Activated T-cell treated with anti-CD3 and anti-CD28 coated beads for 1 hour (primary cell): ENCODE results near the gene DRD4.

Experiments used
- DNase-seq: peaks from one replicate; pipeline ENCODE4 v3.0.0-alpha.2; 2020; ENCODE audit warnings: low read depth

Gene DRD4

GRCh38 chr11:636511-637332, at the start of gene DRD4:
Gene DRD4 (plus strand): TSS chr11:637269. CDS start chr11:637305, 36 bp downstream.
- no peak for DNase-seq

DNA sequence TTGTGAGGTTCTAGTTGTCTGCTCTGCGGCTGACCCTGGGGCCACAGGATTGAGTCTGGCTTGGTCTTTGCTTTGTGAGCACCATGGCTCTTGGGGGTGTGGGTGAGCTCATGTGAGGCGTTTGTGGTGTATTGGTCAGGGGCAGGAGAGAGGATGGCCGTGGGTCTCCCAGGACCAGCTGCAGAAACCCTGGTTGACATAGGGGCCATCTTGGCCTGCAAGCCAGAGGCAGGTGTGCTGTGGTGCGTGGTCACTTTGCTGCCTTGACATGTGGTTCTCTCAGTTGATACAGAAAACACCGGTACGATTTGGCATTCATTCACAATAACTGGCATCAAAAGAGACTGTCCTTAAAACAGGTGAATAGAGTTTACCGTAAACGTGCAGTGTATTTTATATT, 49.5 kb upstream of the DRD4 start:
- no peak for DNase-seq

- DNase-seq, result peak; percentile 45
Measured at GRCh38 chr11:587978-588380, 49.1 kb upstream of the DRD4 start.

GRCh38 chr11:589798-590197, 47.3 kb upstream of the DRD4 start:
- DNase-seq, result no peak

- no peak for DNase-seq
Measured at GRCh38 chr11:590997-591396, 46.1 kb upstream of the DRD4 start.

DNA sequence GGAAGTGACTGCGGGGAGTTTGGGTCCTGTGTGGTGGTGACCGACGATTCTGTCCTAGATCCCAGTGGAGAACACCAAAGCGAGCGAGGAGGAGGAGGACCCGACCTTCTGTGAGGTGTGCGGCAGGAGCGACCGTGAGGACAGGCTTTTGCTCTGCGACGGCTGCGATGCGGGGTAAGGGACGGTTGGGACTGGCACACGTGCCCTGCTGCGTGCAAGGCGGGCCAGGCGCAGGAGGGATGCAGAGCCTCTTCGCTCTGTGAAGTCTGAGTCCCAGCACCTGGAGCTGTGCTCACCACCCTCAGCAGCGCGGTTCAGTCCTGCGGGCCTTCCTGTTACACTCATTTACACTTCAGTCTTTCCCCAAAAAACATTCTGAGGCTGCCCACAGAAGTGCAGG, 44.6 kb upstream of the DRD4 start:
- DNase-seq, result no peak

DNA sequence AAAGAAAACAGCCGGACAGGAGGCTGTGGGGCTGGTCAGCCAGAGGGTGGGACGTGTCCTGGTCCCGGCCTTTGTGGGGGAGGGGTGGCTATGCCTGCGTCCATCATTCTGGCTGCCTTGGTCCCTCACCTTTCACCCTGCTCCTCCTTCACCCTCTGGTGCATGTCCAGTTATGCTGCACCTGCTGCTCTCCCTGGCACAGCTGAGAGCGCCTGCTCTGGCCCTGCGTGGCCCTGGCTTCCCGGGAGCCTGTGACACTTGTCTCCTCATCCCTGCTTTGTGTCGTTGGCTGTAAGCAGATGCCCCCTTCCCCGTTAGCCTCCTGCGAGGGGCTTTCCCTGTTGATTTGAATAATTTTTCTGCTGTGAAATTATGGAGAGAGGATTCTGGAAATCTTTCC, 44.2 kb upstream of the DRD4 start:
- DNase-seq, result no peak

DNA sequence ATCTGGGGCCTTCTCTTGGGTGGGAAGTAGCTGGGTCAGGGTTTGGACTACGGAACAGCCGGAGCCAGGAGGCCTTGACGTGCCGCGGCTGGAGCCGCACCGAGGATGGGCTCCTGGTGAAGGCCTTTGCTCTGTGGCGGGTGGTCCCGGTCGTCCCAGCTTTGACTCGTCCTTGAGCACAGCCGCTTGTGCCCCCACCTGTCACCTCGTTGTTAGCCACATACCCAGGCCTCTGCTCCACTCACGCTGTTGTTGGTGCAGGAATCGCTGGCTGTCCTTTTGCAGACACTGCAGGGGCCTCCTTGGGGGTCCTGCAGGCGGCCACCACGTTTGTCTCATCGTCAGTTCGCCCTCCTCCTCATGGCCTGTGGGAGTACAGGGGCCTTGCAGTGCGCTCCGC, 43.7 kb upstream of the DRD4 start:
- no peak for DNase-seq

GRCh38 chr11:595400-595799, 41.7 kb upstream of the DRD4 start:
- DNase-seq, result no peak

DNA sequence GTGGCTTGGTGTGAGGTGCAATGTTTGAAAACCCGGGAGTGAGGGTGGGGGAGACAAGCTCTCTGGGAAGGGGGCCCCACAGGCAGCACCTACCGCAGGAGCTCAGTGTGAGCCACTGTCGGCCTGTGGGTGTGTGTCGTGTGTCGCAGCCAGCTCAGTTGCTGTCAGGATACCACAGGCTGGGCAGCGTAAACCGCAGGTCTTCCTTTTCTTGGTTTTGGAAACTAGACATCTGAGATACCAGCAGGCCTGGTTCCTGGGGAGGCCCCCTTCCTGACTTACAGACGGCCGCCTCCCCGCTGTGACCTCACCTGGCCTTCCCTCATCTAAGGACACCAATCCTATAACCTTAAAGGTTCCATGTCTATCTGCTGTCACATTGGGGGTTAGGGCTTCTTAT, 40.7 kb upstream of the DRD4 start:
- DNase-seq, result no peak

DNA sequence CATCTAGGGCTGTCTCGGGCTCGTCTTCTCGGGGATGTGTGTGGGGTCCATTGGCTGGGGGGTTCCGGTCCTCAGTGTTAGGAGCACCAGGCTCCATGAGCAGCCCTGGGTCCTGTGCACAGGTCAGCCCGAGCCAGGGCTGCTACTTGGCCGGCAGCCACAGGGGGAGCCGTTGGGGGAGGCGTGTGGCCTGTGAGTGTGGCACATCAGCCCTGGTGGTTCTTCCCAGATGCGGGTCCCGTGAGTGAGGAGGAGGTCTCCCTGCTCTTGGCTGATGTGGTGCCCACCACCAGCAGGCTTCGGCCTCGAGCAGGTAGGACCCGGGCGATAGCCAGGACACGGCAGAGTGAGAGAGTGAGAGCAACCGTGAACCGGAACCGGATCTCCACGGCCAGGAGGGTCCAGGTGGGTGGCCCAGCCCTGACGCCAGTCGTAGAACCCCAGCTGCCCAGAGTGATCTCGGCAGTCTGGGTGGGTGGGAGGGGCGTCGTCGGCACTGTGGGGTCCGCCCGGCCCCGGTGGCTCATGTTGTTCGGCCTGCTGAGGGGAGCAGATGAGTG, 39.8 kb upstream of the DRD4 start:
- no peak for DNase-seq

GRCh38 chr11:598005-598680, 38.9 kb upstream of the DRD4 start:
- no peak for DNase-seq

DNA sequence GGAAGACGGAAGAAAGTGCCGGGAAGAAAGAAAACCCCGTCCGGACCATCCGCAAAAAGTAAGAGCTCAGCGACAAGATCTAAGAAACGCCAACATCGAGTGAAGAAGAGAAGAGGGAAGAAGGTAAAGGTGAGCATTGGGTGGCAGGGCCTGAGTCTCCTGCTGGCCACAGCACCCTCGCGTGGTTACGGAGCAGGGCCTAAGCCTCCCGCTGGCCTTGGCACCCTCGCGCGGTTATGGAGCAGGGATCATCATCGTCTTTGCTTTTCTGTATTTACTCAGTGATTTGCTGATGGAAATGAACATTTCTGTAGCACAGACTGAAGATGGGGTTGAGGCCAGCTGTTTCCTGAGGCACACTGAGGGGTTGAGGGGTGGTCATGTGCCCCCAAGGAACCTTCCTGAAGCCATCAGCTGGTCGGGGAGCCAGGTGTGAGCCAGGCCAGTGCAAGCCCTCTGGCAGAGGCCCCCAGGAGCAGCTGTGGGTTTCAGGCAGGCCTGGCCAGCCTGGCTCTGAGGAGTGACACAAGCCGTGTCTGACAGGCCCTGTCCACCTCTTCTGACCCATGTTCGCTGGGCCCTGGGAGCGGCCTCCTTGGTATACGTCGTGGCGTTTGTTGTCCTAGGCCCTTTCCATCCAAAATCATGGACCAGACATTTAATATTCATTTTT, 35.4 kb upstream of the DRD4 start:
- no peak for DNase-seq

DNA sequence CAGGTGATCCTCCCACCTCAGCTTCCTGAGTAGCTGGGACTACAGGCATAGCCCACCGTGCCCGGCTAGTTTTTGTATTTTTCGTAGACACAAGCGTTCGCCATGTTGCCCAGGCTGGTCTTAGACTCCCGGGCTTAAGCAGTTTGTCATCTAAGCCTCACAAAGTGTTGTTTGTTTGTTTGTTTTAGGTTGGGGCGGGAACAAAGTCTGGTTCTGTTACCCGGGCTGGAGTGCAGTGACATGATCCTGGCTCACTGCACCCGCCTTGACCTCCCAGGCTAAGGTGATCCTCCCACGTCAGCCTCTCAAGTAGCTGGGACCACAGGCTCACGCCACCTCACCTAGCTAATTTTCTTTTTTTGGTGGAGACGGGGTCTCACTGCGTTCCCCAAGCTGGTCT, 33.9 kb upstream of the DRD4 start:
- DNase-seq, result no peak

GRCh38 chr11:605286-606129, 31.6 kb upstream of the DRD4 start:
- no peak for DNase-seq

- DNase-seq, result no peak
Measured at GRCh38 chr11:606245-606644, 30.8 kb upstream of the DRD4 start.

DNA sequence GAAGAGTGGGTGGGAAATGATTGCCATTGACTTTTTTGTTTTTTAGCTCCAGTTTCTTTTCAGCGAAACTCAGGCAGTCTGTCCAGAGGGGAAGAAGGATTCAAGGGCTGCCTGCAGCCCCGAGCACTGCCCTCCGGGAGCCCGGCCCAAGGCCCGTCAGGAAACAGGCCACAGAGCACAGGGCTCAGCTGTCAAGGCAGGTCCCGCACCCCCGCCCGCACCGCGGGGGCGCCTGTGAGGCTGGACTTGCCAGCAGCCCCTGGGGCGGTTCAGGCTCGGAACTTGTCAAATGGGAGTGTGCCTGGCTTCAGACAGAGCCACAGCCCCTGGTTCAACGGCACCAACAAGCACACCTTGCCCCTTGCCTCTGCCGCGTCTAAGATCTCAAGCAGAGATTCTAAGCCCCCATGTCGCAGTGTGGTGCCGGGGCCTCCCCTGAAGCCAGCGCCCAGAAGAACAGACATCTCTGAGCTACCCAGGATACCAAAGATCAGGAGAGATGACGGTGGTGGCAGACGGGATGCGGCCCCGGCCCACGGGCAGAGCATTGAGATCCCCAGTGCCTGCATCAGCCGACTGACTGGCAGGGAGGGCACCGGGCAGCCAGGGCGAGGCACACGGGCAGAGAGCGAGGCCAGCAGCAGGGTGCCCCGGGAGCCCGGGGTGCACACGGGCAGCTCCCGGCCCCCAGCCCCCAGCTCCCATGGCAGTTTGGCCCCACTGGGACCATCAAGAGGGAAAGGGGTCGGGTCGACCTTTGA, 29.9 kb upstream of the DRD4 start:
- no peak for DNase-seq

DNA sequence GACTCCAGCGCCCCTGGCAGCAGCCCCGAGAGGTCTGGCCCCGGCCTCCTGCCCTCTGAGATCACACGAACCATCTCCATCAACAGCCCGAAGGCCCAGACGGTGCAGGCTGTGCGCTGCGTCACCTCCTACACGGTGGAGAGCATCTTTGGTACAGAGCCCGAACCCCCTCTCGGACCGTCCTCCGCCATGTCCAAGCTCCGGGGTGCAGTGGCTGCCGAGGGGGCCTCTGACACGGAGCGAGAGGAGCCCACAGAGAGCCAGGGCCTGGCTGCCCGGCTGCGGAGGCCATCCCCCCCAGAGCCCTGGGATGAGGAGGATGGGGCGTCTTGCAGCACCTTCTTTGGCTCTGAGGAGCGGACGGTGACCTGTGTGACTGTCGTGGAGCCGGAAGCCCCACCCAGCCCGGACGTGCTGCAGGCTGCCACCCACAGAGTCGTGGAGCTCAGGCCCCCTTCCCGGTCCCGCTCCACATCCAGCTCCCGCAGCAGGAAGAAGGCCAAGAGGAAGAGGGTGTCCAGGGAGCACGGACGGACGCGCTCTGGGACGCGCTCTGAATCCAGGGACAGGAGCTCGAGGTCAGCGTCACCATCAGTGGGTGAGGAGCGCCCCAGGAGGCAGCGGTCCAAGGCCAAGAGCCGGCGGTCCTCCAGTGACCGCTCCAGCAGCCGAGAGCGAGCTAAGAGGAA, 29.0 kb upstream of the DRD4 start:
- no peak for DNase-seq

DNA sequence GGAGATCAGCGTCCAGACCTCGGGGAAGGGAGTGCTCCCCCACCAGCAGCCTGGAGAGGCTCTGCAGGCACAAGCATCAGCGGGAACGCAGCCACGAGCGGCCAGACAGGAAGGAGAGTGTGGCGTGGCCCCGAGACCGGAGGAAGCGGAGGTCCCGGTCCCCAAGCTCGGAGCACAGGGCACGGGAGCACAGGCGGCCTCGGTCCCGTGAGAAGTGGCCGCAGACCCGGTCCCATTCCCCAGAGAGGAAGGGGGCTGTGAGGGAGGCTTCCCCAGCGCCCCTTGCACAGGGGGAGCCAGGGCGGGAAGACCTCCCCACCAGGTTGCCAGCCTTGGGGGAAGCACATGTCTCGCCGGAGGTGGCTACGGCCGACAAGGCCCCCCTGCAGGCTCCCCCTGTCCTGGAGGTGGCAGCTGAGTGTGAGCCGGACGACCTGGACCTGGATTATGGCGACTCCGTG, 28.2 kb upstream of the DRD4 start:
- DNase-seq, result no peak

DNA sequence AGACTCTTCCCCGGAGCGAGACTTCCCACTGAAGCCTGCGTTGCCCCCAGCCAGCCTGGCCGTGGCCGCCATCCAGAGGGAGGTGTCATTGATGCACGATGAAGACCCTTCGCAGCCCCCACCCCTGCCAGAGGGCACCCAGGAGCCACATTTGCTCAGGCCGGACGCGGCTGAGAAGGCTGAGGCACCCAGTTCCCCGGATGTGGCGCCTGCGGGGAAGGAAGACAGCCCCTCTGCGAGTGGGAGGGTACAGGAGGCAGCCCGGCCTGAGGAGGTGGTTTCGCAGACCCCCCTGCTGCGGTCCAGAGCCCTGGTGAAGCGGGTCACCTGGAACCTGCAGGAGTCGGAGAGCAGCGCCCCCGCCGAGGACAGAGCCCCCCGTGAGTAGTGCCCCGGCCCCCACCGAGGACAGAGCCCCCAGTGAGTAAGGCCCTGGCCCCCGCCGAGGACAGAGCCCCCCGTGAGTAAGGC, 27.7 kb upstream of the DRD4 start:
- no peak for DNase-seq
